HCEC 1CT (cell line): ENCODE measurements around the gene SLC39A8.

Source experiments
- DNase-seq: peaks from one replicate; pipeline ENCODE4 v3.0.0-alpha.2; 2017

The SLC39A8 gene

GRCh38 chr4:102338405-102338804, 6.9 kb downstream of the SLC39A8 start:
- peak; percentile 25 for DNase-seq

GRCh38 chr4:102335616-102336015, 9.7 kb downstream of the SLC39A8 start:
- no peak for DNase-seq

DNA sequence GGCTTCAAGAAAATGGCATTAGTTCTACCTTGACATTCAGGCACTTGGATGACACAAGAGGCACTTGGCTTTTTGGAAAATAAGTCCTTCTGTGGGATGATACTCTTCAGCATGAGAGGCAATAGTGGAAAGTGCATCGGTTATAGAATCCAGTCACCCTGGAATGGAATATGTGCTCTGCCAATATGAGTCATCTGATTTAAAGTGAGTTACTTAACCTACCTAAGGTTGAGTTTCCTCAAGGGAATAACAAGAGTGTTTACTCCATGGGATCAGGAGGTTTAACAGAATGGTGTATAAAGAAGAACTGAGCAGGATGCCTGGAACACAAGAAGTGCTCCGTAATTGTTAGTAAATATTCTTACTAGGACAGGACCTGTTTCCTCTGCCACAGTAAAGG, 10.7 kb downstream of the SLC39A8 start:
- DNase-seq: no peak

DNA sequence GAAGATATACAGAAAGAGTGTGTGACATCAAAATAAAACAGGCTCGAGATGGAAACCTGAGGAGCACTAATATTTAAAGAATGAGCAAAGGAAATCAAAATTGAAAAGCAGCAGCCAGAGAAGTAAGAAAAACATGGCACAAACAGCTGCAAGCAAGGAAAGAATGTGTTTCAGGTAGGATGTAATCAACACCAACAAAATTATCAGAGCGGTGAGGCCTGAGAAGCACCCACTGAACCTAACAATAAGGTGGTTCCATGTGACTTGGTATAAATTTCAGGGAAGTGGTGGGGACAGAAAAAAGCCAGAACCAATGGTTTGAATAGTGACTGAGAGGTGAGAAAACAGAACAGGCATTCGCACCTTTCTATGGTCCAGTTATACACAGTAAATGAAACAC, 11.5 kb downstream of the SLC39A8 start:
- no peak for DNase-seq

- DNase-seq: no peak
These were observed 17.2 kb downstream of the SLC39A8 start for GRCh38 chr4:102328045-102328444.

DNA sequence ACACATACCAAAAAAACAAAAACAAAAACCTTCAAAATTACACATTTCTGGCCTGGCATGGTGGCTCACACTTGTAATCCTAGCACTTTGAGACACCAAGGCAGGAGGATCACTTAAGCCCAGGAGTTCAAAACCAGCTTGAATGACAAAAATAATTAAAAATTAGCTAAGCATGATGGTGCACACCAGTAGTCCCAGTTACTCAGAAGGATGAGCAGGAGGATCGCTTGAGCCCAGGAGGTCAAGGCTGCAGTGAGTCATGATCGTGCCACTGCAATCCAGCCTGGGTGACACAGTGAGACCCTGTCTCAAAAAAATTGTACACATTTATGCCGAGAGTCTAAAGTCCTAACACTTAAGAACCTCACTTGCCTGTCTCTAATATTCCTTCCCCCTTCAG, 18.3 kb downstream of the SLC39A8 start:
- no peak for DNase-seq

GRCh38 chr4:102324730-102325129, 20.6 kb downstream of the SLC39A8 start:
- no peak for DNase-seq

GRCh38 chr4:102322736-102323135, 22.5 kb downstream of the SLC39A8 start:
- no peak for DNase-seq

GRCh38 chr4:102321260-102321995, 23.9 kb downstream of the SLC39A8 start:
- no peak for DNase-seq

DNA sequence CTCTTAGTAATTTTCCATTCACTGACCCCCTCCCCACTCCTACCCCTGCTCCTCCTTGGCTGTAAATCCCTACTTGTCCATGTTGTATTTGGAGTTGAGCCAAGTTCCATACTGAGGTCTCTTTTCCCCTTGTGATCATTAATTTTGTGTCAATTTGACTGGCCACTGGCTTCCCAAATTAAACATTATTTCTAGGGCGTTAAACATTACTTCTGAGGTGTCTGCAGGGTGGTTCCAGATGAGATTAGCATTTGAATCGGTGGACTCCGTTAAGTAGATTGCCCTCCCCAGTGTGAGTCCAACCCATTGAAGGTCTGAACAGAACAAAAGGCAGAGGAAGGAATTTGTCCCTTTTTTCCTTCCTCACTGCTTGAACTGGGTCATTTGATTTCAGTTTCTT, 25.7 kb downstream of the SLC39A8 start:
- DNase-seq: no peak

DNA sequence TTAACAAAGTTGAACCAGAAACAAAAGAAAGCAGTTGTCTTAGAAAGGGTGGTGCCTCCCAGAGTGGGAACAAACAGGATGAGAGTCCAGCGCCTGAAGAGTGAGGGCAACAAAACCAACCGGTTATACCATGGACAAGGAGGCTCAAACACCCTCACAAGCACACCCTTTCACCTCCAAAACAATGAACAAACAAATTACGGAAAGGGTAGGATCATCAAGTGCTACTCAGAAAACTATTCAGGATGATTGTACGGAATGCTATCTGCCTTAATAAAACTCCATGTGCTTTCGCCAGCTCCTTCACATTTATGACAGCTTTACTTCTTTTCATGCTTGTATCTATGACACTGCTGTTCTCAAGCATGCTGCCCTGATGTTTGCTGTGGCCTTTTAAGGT, 26.8 kb downstream of the SLC39A8 start:
- no peak for DNase-seq

DNA sequence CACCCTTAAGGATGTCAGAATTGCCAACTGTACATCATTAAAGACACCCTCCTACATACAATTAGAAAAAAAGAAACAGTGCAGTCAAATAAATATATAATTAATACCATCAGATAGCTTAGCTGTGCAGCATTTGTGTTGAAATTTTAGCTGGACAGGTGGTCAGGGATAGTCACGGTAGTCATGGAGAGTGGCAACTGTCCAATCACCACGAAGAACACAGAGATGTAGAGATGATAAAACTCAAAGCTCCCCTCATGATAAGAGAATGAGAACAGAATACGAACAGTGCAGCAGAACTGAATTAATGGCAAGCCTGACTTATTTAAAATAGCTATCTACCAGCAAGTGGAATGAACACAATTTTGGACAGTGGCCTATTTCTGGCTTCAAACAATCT, 27.2 kb downstream of the SLC39A8 start:
- no peak for DNase-seq

DNA sequence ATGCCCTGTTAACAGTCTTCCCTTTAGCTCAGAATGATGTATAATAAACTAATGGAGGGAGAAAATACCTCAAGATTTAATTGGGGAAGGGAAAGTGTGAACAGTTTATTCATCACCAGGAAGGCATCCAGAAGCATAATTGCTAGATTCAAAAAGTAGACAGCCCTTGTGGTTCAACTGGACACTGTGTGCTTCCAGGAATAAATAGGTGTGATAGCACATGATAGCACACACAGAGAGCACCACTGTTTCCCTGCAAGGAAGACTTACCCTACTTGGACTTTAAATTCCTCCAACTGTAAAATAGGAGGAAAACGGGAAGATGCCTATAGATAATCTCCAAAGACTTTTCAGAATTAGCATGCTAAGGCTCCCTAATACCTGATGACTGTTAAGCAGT, 27.8 kb downstream of the SLC39A8 start:
- no peak for DNase-seq

DNA sequence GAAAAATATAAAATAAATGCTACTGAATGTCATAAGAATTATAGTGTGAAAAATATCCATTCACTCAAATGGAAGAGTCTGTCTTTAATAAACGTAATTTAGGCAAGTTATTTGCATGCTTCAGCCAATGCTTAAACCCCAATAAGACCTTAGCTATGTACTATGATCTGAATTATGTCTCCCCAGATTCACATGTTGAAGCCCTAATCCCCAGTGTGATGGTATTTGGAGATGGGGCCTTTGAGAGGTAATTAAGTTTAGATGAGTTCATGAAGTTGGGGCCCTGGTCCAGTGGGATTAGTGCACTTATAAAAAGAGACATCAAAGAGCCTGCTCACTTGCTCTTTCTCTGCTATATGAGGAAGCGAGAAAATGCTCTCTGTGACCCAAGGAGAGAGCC, 28.7 kb downstream of the SLC39A8 start:
- no peak for DNase-seq

DNA sequence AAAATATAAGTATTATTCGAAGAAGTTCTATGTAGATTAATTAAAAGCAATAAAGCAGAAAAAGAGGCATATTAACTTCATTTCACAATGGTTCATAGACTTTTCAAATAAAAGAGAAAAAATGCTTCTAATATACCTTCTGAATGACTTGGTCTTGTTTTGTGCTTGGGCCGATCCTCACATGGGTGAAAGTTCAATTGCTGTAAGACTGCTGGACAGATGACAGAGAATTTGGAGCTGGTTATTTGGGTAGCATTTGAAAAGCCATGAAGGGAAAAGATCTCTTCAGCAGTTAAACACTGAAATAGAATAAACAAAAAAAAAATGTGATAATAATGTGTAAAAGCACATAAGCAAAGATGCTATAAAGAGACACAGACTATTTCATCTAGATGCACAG, 29.8 kb downstream of the SLC39A8 start:
- no peak for DNase-seq

DNA sequence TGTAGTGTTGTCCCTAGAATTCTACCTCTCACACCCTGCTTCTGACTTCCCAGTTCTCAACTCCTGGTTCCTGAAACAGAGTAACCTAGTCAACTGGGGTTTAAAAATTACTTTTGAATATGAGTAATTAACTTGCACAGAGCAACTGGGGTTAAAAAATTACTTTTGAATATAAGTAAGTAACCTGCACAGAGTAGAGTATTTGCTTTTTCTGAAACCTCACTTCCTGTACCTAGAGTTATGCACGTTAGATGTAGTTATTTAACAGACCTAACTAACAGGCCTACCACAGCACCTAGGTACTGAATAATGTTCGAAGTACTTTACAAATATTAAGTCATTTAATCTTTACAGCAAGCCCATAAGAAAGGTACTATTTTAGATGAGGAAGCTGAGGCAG, 32.9 kb downstream of the SLC39A8 start:
- DNase-seq: no peak

GRCh38 chr4:102311912-102312311, 33.4 kb downstream of the SLC39A8 start:
- no peak for DNase-seq

DNA sequence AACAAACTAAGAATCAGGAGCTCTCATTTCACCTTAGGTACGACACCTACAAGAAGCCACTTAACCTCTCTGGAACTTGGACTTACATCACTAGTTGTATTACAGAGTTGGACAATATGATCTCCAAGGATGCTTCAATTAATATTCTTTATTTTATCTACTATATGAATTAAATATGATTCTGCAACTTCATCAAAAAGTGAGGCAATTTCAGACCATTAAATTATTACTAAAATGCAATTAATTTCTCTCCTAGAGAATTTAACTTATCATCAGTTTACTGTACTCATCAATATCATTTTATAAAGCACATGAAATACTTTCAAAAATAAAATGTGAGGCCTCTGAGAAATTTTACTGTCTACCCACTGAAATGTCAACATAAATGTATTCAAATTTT, 33.9 kb downstream of the SLC39A8 start:
- DNase-seq: no peak

GRCh38 chr4:102308032-102308799, 37.1 kb downstream of the SLC39A8 start:
- DNase-seq: peak; percentile 22

DNA sequence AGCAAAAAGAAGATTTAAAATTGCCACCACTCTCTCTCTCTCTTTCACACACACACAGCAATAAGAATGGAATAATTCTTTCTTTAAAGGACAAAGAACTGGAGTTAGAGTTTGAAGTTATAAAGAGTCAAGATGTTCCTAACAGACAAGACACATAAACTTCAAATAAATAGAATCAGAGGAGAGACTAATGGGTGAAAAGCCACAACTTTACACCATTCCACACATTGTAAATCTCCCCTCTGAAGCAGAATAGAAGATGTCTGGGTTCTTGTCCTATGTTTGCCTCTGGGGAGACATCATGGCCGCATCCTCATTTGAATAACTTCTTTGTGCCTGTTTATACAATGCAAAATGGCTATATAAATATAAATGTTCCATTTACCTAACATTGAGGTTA, 39.6 kb downstream of the SLC39A8 start:
- no peak for DNase-seq

DNA sequence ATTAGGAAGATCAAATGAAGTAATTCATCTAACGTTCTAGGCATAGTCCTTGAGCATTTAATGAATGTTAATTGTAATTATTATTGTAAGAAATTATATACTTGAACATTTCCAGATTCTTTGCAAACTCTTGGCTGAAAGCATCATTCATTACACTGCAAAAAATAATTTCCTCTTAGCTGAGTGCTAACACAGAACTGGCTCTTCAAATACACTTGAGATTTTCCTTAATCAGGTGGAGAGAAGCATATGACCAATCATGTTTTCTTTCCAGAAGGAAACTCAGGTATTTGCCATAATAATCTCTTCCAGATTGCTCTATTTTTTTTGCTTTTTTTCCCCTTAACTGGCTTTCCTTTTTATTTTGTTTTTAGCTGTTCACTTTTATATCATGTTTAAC, 42.5 kb downstream of the SLC39A8 start:
- DNase-seq: no peak

GRCh38 chr4:102301167-102301566, 44.1 kb downstream of the SLC39A8 start:
- no peak for DNase-seq

GRCh38 chr4:102299354-102300107, 45.8 kb downstream of the SLC39A8 start:
- peak; percentile 44 for DNase-seq

DNA sequence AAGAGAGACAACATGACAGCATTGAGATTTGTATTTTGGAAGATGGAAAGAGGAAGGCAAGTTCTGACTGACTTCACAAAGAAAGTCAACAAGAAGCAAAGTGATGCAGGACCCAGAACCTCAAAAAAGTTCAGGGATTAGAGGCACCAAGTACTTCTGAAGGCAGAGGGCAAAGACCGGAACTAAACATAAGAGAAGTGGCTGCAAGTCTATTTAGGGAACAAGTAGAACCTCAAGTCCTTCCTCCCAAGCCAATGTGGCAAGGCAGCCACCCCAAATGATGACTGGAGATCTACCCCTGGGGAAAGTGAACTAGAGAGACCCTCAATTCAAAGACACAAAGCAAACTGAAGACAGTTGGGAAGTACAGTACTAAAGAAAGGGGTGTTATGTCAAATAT, 46.6 kb downstream of the SLC39A8 start:
- no peak for DNase-seq
